HG03571 (cell line): ENCODE data around the gene TAS2R40.

Experiments used
- ATAC-seq: cut with Tn5 transposase; IDR thresholded peaks from one replicate; pipeline ENCODE4 v1.9.1; 2021; ENCODE audit not compliant: unreplicated experiment

The TAS2R40 gene

DNA sequence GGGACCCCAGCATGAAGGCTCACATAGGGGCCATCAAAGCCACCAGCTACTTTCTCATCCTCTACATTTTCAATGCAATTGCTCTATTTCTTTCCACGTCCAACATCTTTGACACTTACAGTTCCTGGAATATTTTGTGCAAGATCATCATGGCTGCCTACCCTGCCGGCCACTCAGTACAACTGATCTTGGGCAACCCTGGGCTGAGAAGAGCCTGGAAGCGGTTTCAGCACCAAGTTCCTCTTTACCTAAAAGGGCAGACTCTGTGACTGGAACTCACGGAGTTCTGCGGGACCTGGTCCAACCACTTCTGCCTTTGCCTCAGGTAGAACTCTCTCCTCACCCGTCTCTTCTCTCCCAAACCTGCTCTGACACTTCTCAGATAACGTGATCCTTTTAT lies 945 bp downstream of the TAS2R40 start:
- ATAC-seq: no peak

DNA sequence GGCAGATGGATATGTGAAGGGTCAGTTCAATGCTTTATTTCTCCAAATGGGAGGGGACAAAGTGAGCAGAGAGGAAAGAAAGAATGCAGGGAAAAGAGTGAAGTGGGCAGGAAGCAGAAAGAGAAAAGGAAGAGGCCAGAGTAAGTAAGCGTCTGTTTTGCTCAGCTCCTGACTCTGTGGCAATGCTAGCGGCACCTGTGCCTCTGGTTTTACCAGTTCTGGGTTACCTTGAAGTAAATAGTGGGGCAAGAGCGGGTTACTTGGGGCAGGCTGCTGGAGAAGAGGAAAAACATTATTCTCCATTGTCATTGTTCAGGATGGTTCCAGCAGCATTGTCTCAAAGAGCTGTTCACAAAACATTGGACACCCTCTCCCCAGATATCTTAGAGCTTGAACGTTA lies 1.9 kb downstream of the TAS2R40 start:
- ATAC-seq: no peak

DNA sequence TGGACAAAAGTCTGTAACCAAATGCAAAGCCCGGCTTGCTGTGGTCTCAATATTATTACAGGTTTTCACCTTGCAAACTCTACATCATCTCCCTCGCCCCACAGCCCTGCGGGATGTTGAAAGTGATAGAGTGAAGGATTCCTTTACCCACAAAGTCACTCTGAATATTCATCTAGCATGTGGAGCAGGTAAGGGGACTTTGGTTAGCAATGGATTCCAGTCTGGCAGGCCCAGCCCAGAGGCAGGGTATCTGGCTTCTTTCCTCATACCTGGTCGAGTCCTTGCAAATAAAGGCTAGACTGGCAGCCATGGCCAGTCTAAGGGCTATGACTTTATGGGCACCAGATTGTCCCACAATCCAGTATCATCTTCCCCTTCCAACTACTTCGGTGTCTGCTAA lies 3.2 kb downstream of the TAS2R40 start:
- no peak for ATAC-seq

DNA sequence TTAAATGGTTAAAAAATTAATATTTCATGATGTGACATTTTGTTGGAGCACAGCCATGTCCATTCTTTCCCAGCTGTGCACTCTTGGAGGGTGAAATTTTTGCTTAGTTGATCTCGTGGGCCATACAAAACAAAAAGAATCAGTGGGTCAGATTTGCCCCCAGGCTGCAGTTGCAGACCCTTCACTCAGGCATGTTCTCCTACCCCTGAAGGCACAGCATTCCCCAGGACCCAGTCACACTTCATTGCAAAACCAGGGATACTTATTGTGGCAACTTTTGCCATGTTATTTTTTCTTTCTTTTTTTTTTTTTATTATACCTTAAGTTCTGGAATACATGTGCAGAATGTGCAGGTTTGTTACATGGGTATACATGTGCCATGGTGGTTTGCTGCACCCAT lies 6.0 kb downstream of the TAS2R40 start:
- no peak for ATAC-seq

DNA sequence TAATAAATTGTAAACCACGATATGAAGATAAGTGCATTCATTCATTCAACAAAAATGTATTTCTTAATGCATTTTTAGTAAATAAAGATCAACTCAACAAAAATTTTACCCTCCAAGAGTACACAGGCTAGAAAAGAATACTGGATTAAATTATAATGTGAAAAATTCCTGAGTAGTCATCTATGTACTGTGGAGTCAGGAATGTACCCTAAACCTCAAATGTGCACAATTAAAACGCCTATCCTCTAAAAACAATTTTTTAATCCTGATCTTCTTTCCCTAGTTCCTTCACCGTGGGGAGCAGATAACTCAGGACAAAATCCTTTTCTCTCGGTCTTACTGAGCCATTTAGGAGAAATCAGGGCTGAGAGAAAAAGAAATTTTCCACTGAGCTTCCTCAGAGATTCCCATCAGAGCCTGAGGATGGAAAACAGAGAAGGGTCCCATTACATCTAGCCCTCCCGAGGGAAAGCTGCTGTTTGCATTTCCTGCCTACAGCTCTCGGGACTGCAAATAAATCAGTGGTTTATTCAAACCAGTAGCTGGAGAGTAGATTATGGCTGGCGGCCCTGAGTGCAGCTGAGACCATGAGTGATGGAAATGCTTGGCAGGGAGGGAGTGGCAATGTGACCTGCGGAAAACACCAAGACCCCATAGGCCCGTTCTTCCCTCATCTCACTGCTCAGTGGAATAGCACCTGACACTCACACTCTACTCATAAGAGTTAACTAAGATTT lies 7.4 kb downstream of the TAS2R40 start:
- no peak for ATAC-seq

DNA sequence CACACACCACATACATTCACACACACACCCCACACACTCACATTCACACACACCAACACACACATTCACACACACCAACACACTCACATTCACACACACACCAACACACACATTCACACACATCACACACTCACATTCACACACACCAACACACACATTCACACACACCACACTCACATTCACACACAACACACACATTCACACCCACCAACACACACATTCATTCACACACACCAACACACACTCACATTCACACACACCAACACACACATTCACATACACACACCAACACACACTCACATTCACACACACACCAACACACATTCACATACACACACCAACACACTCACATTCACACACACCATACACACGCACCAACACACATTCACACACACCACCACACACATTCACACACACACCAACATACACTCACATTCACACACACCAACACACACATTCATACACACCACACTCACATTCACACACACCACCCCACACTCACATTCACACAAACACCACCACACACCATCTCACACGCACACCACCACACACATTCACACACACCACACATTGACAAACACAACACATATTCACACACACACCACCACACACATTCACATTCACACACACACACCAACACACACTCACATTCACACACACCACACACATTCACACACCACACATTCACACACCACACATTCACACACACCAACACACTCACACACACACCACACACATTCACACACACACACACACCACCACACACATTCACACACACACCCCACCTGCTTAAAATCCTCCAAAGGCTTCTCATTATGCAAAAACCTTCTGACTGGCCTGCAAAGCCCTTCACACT lies 9.0 kb downstream of the TAS2R40 start:
- no peak for ATAC-seq

DNA sequence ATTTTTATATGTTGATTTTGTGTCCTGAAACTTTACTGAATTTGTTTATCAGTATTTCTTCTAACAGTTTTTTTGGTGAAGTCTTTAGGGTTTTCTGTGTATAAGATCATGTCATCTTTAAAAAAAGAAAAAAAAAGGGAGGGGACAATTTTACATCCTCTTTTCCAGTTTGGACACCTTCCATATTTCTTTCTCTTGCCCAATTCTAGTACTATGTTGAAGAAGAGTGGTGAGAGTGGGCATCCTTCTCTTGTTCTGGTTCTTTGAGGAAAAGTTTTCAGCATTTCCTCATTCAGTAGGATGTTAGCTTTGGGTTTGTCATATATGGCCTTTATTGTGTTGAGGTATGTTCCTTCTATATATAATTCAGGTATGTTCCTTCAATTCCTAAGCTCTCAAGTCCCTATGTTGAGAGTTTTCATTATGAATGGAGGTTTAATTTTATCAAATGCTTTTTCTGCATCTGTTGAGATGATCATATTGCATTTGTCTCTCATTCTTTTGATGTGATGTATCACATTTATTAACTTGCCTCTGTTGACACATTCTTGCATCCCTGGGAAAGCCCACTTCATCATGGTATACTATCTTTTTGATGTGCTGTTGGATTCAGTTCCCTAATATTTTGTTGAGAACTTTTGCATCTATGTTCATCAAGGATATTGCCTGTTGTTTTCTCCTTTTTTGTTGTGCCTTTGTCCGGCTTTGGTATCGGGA lies 12.1 kb downstream of the TAS2R40 start:
- ATAC-seq: no peak

DNA sequence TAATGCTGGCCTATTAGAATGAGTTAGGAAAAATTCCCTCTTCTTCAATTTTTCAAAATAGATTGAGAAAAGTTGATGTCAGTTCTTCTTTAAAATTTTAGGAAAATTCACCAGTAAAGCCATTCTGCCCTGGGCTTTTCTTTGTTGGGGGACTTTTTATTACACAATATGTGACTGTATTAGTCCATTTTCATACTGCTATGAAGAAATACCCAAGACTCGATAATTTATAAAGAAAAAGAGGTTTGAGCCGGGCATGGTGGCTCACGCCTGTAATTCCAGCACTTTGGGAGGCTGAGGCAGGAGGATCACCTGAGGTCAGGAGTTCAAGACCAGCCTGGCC lies 12.7 kb downstream of the TAS2R40 start:
- no peak for ATAC-seq

DNA sequence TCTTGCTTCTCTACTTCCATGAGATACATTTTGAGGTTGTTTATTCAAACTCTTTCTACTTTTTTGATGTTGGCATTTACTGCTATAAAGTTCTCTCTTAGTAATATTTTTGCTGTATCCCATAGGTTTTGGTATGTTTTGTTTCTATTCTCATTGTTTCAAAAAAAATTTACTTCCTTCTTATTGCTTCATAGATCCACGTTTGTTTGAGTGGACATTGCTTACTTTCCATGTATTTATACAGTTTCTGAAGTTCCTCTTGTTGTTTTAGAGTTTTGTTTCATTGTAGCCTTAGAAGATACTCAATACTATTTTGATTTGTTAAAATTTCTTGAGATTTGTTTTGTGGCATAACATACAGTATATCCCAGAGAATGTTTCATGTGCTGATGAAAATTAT lies 13.7 kb downstream of the TAS2R40 start:
- no peak for ATAC-seq

DNA sequence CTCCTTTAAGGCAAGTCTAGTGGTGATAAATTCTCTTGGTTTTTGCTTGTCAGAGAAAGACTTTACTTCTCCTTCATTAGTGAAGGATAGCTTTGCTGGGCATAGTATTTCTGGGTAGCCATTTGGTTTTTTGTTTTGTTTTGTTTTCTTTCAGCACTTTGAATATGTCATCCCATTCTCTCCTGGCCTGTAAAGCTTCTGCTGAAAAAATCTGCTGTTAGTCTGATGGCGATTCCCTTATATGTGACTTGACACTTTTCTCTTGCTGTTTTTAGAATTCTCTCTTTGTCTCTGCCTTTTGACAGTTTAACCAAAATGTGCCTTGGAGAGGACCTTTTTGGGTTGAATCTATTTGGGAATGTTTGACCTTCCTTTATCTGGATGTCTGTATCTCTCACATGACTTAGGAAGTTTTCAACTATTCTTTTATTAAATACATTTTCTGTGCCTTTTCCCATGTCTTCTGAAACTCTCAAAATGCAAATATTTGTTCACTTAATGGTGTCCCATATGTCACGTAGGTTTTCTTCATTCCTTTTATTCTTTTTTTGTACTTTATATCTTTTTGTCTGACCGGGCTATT lies 14.7 kb downstream of the TAS2R40 start:
- ATAC-seq: no peak

DNA sequence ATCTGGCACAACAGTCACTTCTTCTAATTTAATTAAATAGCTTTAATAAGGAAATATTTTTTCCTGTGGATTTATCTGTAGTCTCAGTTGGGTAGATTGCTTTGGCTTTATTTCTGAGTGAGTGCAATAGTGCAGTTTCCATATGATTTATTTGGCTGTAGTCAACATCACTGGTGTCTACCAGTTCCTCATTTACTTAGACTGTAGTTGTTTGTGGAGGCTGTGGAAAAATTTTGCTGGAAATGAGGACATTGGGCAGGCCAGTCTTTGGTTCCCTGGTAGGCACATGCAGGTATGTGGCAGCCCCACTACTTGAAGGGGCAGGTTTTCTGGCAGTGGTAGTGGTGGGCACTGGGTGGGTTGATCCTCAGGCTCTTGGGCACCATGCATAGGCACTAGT lies 15.5 kb downstream of the TAS2R40 start:
- no peak for ATAC-seq

DNA sequence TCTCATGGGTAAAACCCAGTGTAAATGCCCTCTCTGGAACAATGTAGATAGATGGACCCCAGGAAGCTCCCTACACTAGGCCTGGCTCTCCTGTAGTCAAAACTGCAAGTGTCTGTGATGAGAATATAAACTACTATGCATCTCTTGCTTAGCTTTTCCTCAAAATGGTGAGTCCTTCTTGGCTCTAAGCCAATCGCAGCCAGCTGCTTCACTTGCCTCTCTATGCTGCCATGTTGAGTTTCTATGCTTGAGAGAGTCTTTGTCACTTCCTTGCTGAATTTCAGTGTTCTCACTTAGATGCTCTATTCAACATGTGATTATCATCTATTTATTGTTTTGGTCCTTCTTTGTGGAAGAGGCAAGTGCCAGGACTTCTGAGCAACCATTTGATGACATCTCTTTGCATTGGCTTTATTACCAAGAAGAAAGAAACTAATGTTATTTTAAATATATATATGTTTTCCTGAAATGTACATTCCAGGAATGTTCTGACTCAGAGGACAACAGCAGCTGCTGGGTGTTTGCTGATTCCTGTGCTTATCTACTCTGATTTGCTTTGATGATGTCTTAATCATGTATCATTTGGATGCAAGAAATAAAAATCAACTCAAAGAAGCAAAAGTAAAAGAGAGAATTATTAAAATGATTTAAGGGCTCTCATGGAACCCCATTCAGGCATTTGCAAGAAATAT lies 16.6 kb downstream of the TAS2R40 start:
- no peak for ATAC-seq

DNA sequence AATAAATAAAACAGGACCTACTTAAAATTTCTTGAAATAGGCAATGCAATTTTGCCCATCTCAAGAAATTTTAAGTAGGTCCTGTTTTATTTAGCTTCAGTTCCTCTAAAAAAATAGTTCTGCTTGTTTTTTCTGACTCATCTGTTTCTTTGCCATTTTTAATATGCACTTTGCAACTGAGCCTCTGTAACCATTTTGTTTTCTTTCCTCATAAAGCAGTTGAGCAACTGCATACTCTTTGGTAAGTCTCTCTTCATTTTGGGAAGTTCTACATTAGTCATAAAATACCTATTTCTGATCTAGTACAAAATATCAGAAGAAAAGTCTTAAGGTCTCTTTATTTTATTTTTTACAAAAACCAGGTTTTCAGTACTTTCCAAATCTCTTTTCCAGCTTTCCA lies 18.0 kb downstream of the TAS2R40 start:
- no peak for ATAC-seq

DNA sequence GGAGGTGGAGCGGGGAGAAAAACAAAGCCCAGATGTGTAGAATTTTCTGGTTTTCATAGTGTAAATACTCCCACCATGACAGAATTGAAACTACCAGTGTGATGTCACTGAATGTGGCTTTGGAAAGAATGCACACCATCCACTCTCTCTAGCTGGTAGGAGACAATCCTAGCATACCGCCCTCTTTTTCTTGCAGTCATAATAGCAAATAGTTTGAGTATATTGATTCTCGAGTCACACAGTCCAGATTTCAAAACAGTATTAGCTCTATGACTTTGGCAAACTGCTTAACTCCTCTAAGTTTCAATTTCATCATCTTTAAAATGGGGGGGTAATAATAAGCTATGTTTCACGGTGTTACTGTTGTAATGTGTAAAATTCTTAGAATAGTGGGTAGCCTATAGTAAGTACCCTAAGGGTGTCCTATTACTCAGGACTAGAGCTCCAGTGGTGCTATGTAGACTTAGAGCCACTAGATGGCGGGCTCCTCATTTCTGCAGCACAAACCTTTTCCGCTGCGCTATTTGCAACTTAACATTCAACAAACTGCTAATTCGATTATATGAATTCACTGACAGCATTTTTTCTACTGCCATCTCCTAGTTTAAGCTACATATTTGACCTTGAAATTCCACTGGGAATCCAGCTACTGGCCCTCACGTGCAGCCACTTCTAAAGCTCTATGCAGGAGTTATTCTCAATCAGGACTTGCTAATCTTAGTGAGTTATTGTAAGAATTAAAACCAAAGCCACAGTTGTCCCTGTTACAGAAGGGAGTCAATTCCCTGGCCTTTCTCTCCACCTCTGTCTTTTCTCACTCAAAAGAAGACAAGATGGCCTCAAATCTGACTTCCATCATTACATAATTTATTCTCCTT lies 18.7 kb downstream of the TAS2R40 start:
- ATAC-seq: peak; percentile 88

DNA sequence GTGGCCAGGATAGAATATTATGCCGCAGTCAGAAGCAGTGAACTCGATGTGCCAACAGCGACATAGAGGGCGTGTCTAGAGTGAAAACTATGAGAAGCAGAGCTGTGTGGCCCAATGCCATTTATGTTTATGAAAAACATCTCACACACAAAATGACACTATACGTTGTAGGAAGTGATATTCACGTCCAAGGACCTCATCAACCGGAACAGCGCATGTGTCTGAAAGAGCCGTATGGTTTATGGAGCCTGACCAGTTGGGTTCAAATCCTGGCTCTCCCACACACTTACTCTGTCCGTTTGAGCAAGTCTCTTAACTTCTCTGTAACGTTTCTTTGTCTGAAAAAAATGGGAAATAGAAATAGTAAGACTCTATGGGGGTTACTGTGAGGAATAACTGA lies 20.5 kb downstream of the TAS2R40 start:
- ATAC-seq: no peak

DNA sequence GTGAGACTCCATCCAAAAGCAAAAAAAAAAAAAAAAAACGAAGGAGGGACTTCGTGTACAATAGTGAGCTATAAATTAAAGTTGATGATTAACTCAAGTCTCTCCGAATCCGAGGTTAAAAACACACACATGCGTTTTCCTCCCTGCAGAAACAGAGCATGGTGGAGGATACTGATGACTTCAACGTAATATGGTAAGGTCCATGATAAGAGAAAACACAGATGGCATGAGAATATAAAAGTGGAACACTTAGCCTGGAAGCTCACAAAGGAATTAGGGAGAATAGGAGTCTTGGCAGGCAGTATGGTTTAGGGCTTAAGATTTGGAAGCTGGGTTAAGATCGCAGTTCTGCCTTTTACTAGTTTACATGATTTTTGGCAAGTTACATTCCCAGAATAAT lies 21.3 kb downstream of the TAS2R40 start:
- no peak for ATAC-seq

DNA sequence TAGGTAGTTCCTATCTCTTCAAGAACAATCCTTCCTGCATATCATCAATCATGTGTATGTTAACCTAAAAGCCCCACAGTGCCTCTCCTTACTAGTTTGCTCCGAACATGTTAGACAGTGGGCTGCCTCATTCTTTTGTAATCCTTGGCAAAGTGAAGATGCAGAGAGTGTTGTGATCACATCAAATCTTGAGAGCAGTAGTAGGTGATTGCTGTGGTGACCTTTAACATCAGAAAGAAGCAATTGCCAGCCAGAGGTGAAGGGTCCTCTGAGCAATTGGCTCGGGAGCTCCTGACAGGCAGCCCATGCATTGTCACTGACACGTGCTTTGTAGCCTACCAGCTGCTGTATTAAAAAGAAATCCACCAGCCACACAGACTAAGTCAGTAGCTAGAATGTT lies 21.8 kb downstream of the TAS2R40 start:
- ATAC-seq: no peak

DNA sequence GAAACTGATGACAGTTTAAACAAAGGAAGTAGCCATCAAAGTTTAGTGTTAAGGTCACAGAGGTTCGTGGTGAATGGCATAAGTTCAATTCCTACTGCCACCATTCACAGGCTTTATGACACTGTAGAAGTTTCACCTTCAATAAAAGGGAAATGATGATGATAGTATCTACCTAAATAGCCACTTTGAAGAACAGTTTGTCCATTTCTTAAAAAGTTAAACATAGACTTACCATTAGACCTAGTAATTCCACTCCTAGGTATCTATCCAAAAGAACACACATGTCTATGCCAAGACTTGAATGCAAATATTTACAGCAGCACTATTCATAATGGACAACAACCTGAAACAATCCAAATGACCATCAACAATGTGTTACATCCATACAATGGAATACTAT lies 22.5 kb downstream of the TAS2R40 start:
- no peak for ATAC-seq

DNA sequence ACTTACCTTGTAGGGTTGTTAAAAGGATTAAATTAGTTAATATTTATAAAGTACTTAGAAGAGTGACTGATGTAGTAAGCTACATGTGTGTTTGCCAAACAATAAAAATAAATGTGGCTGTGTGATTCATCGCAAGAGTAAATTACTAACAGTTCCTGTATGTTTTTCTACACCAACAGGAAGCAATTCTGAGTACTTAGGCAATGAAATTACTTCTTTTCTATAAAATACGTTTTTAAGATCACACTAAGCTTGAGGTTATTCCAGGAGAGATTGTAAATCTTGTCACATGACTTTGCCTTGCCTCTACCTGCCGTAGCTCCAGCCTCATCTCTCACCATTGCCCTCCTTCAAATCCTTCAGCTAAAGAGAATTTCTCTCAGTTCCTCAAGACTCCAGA lies 23.3 kb downstream of the TAS2R40 start:
- no peak for ATAC-seq

DNA sequence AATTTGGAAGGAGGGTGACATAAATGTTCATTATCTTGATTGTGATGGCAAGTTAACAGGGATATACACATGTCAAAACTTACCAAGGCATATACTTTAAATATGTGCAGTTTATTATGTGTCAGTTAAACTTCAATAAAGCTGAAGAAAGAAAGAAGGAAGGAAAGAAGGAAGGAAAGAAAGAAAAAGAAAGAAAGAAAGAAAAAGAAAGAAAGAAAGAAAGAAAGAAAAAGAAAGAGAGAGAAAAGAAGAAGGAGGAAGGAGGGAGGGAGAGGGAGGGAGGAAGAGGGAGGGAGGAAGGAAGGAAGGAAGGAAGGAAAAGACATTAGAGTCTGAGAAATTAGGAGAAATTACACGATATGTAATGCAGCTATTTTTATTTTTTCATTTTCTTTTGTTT lies 25.5 kb downstream of the TAS2R40 start:
- ATAC-seq: no peak
